ENCODE results near the gene UBXN6.

DNA sequence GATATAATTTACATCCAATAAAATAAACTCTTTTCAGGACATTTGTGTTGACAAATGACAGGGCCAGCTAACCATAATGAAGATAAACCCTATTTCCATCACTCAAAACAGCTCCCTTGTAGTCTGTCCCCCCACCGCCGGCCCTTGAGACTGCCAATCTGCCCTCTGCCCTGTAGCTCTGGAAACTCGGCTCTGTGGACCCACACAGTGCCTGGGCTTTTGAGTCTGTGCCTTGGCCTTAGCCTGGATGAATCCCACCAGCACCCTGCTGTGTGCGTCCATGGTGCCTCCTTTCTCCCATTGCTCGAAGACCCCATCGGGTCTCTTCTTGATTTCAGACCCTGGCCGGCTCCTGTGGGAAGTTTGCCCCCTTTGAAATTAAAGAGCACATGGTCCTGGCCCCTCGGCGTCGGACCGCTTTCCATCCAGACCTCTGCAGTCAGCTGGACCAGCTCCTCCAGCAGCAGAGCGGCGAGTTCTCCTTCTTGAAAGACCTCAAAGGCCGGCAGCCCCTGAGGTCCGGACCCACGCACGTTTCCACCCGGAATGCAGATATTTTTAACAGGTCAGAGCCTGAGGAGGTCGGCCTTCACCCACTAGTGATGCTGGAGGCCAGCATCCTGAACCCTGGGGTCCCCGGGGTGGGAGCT lies 29.1 kb downstream of the UBXN6 start:
- TF ChIP-seq, protein P1, sequence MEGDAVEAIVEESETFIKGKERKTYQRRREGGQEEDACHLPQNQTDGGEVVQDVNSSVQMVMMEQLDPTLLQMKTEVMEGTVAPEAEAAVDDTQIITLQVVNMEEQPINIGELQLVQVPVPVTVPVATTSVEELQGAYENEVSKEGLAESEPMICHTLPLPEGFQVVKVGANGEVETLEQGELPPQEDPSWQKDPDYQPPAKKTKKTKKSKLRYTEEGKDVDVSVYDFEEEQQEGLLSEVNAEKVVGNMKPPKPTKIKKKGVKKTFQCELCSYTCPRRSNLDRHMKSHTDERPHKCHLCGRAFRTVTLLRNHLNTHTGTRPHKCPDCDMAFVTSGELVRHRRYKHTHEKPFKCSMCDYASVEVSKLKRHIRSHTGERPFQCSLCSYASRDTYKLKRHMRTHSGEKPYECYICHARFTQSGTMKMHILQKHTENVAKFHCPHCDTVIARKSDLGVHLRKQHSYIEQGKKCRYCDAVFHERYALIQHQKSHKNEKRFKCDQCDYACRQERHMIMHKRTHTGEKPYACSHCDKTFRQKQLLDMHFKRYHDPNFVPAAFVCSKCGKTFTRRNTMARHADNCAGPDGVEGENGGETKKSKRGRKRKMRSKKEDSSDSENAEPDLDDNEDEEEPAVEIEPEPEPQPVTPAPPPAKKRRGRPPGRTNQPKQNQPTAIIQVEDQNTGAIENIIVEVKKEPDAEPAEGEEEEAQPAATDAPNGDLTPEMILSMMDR (IDR thresholded peaks at IDR 0.05; ENCODE audit: borderline replicate concordance, extremely low read depth, low read length, poor library complexity, severe bottlenecking) = no peak
- TF ChIP-seq EZH2 (IDR thresholded peaks at IDR 0.05; ENCODE audit: borderline replicate concordance, low read depth, low read length, severe bottlenecking) = no peak

Data from DND-41 (cell line).